SK-N-SH (cell line): ENCODE results near the gene DENND2D.

Experiments used
- TAF1 ChIP-seq: IDR thresholded peaks from 2 replicates; pipeline ENCODE4 v1.6.1; 2012; ENCODE audit warnings: low read depth, mild to moderate bottlenecking, low read length, moderate library complexity, borderline replicate concordance
- TF ChIP-seq, protein P1 (sequence below): fragments of 200-600 bp; sonication (generic); IDR thresholded peaks from 2 replicates; pipeline ENCODE4 v1.6.1; 2017; ENCODE audit warnings: antibody characterized with exemption, mild to moderate bottlenecking, moderate library complexity
- TF ChIP-seq, protein P2 (sequence below): IDR thresholded peaks from 2 replicates; pipeline ENCODE4 v1.4.0; 2012; ENCODE audit warnings: low read depth
- TF ChIP-seq, protein P3 (sequence below): IDR thresholded peaks from 2 replicates; pipeline ENCODE4 v1.6.1; 2012; ENCODE audit warnings: mild to moderate bottlenecking, low read depth, low read length, moderate library complexity

DNA sequence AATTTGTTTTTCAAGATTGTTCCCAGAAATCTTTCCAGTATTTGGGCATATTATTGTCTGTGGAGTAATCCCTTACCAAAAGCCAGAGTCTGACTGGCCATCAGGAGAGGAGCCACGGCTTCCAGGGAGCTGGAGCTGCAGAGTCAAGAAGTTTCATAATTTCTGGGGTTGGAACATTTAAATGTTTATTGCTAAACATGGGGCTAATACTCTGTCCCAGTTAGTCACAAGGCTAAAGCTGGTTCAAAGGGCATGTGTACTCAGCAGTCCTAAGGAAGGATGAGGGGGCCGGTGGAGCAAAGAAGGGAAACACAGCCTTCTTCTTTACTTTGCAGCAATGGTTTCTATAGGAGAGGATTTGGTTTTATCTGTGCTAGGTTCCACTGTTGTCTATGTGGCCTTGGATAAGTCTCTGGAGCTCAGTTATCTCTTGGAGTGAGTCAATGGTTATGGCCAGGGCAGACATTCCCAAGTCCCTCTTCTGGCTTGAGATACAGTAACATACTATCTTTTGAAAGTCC is 9.5 kb downstream of the DENND2D start:
- TF ChIP-seq, protein P1, sequence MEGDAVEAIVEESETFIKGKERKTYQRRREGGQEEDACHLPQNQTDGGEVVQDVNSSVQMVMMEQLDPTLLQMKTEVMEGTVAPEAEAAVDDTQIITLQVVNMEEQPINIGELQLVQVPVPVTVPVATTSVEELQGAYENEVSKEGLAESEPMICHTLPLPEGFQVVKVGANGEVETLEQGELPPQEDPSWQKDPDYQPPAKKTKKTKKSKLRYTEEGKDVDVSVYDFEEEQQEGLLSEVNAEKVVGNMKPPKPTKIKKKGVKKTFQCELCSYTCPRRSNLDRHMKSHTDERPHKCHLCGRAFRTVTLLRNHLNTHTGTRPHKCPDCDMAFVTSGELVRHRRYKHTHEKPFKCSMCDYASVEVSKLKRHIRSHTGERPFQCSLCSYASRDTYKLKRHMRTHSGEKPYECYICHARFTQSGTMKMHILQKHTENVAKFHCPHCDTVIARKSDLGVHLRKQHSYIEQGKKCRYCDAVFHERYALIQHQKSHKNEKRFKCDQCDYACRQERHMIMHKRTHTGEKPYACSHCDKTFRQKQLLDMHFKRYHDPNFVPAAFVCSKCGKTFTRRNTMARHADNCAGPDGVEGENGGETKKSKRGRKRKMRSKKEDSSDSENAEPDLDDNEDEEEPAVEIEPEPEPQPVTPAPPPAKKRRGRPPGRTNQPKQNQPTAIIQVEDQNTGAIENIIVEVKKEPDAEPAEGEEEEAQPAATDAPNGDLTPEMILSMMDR = no peak
- no peak for TF ChIP-seq TAF1
- TF ChIP-seq, protein P2, sequence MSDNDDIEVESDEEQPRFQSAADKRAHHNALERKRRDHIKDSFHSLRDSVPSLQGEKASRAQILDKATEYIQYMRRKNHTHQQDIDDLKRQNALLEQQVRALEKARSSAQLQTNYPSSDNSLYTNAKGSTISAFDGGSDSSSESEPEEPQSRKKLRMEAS = no peak
- TF ChIP-seq, protein P3, sequence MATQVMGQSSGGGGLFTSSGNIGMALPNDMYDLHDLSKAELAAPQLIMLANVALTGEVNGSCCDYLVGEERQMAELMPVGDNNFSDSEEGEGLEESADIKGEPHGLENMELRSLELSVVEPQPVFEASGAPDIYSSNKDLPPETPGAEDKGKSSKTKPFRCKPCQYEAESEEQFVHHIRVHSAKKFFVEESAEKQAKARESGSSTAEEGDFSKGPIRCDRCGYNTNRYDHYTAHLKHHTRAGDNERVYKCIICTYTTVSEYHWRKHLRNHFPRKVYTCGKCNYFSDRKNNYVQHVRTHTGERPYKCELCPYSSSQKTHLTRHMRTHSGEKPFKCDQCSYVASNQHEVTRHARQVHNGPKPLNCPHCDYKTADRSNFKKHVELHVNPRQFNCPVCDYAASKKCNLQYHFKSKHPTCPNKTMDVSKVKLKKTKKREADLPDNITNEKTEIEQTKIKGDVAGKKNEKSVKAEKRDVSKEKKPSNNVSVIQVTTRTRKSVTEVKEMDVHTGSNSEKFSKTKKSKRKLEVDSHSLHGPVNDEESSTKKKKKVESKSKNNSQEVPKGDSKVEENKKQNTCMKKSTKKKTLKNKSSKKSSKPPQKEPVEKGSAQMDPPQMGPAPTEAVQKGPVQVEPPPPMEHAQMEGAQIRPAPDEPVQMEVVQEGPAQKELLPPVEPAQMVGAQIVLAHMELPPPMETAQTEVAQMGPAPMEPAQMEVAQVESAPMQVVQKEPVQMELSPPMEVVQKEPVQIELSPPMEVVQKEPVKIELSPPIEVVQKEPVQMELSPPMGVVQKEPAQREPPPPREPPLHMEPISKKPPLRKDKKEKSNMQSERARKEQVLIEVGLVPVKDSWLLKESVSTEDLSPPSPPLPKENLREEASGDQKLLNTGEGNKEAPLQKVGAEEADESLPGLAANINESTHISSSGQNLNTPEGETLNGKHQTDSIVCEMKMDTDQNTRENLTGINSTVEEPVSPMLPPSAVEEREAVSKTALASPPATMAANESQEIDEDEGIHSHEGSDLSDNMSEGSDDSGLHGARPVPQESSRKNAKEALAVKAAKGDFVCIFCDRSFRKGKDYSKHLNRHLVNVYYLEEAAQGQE = no peak
